HEK293T (cell line): ENCODE measurements around the gene WDR64.

ENCODE experiments used
- BHLHE40 ChIP-seq: fragments of 450-650 bp; IDR thresholded peaks from 2 replicates; pipeline ENCODE4 v1.6.1; 2016; ENCODE audit warnings: mild to moderate bottlenecking, moderate library complexity, borderline replicate concordance
- ELF4 ChIP-seq: fragments of 450-650 bp; IDR thresholded peaks from 2 replicates; pipeline ENCODE4 v1.6.1; 2017; ENCODE audit warnings: antibody characterized with exemption
- FOXA1 ChIP-seq: fragments of 450-650 bp; IDR thresholded peaks from 2 replicates; pipeline ENCODE4 v1.6.1; 2016; ENCODE audit warnings: mild to moderate bottlenecking
- FOXK2 ChIP-seq: fragments of 450-650 bp; IDR thresholded peaks from 2 replicates; pipeline ENCODE4 v1.6.1; 2016; ENCODE audit warnings: mild to moderate bottlenecking
- FOXM1 ChIP-seq: fragments of 450-650 bp; IDR thresholded peaks from 2 replicates; pipeline ENCODE4 v1.6.1; 2017; ENCODE audit warnings: mild to moderate bottlenecking, borderline replicate concordance
- HDGF ChIP-seq: fragments of 450-650 bp; IDR thresholded peaks from 2 replicates; pipeline ENCODE4 v1.6.1; 2017; ENCODE audit warnings: antibody characterized with exemption, borderline replicate concordance
- L3MBTL2 ChIP-seq: fragments of 450-650 bp; conservative IDR thresholded peaks from 2 replicates; pipeline ENCODE4 v1.6.1; 2016; ENCODE audit warnings: mild to moderate bottlenecking
- LEF1 ChIP-seq: fragments of 450-650 bp; IDR thresholded peaks from 2 replicates; pipeline ENCODE4 v1.6.1; 2017; ENCODE audit warnings: mild to moderate bottlenecking, borderline replicate concordance
- NFRKB ChIP-seq: fragments of 450-650 bp; IDR thresholded peaks from 2 replicates; pipeline ENCODE4 v1.6.1; 2016; ENCODE audit warnings: mild to moderate bottlenecking, moderate library complexity
- SP1 ChIP-seq: fragments of 450-650 bp; IDR thresholded peaks from 2 replicates; pipeline ENCODE4 v1.6.1; 2017
- SUZ12 ChIP-seq: fragments of 450-650 bp; IDR thresholded peaks from 2 replicates; pipeline ENCODE4 v1.6.1; 2016; ENCODE audit warnings: mild to moderate bottlenecking
- TARDBP ChIP-seq: fragments of 450-650 bp; IDR thresholded peaks from 2 replicates; pipeline ENCODE4 v1.6.1; 2016
- ZNF384 ChIP-seq: fragments of 450-650 bp; IDR thresholded peaks from 2 replicates; pipeline ENCODE4 v1.6.1; 2016
- TF ChIP-seq, protein P1 (sequence below): fragments of 450-650 bp; IDR thresholded peaks from 2 replicates; pipeline ENCODE4 v1.6.1; 2016

- TF ChIP-seq FOXK2, result no peak
- no peak for TF ChIP-seq SUZ12
- no peak for TF ChIP-seq LEF1
- no peak for TF ChIP-seq NFRKB
- no peak for TF ChIP-seq HDGF
- no peak for TF ChIP-seq ELF4
- TF ChIP-seq FOXA1, result no peak
- TF ChIP-seq BHLHE40, result no peak
- TF ChIP-seq ZNF384, result no peak
- no peak for TF ChIP-seq TARDBP
- no peak for TF ChIP-seq SP1
- TF ChIP-seq FOXM1, result no peak
- no peak for TF ChIP-seq L3MBTL2
- TF ChIP-seq, protein P1, sequence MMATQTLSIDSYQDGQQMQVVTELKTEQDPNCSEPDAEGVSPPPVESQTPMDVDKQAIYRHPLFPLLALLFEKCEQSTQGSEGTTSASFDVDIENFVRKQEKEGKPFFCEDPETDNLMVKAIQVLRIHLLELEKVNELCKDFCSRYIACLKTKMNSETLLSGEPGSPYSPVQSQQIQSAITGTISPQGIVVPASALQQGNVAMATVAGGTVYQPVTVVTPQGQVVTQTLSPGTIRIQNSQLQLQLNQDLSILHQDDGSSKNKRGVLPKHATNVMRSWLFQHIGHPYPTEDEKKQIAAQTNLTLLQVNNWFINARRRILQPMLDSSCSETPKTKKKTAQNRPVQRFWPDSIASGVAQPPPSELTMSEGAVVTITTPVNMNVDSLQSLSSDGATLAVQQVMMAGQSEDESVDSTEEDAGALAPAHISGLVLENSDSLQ, result no peak
These were observed 124.8 kb downstream of the WDR64 start for GRCh38 chr1:241776911-241777310.
